Stimulated activated CD4-positive, alpha-beta T cell treated with anti-CD3 and anti-CD28 coated beads, Interleukin-12 subunit alpha, Interleukin-12 subunit beta, amount 100 ng/mL, for 24 hours (primary cell): ENCODE data around the gene GPRC5C.
"Not testable (repeated sequence)": the region's sequence is repeated elsewhere in the genome, so short reads cannot be mapped to it uniquely, and the experiment has no call there.

Experiments used
- DNase-seq, 2 experiments: peaks; one replicate each; pipeline ENCODE4 v3.0.0-alpha.2; 2020; ENCODE audit warnings: low read depth in 2 of 2

The GPRC5C gene

GRCh38 chr17:74431568-74432423 is at the start of gene GPRC5C:
Gene GPRC5C, plus strand, starts transcription at chr17:74432088. Its CDS starts 7,689 bp downstream, at chr17:74439777.
- DNase-seq, result peak in 1 of 2 experiments; percentile 61

- no peak for DNase-seq
Observed at GRCh38 chr17:74383141-74383540, 48.7 kb upstream of the GPRC5C start.

GRCh38 chr17:74385201-74385600 is 46.7 kb upstream of the GPRC5C start:
- DNase-seq, result no peak

GRCh38 chr17:74386386-74386785 is 45.5 kb upstream of the GPRC5C start:
- DNase-seq, result no peak

GRCh38 chr17:74387365-74388218 is 44.3 kb upstream of the GPRC5C start:
- no peak for DNase-seq

- no peak for DNase-seq
Observed at GRCh38 chr17:74389084-74389753, 42.7 kb upstream of the GPRC5C start.

GRCh38 chr17:74389937-74390679 is 41.8 kb upstream of the GPRC5C start:
- DNase-seq, result no peak

- no peak for DNase-seq
Observed at GRCh38 chr17:74390680-74391653, 40.9 kb upstream of the GPRC5C start.

- DNase-seq, result no peak
Observed at GRCh38 chr17:74391771-74392170, 40.1 kb upstream of the GPRC5C start.

GRCh38 chr17:74392848-74393247 is 39.0 kb upstream of the GPRC5C start:
- no peak for DNase-seq

GRCh38 chr17:74393346-74393942 is 38.4 kb upstream of the GPRC5C start:
- no peak for DNase-seq

GRCh38 chr17:74394275-74394950 is 37.5 kb upstream of the GPRC5C start:
- DNase-seq, result no peak

- no peak for DNase-seq
Observed at GRCh38 chr17:74394977-74395376, 36.9 kb upstream of the GPRC5C start.

GRCh38 chr17:74396567-74396966 is 35.3 kb upstream of the GPRC5C start:
- no peak for DNase-seq

GRCh38 chr17:74402048-74402447 is 29.8 kb upstream of the GPRC5C start:
- no peak for DNase-seq

GRCh38 chr17:74403512-74404137 is 28.3 kb upstream of the GPRC5C start:
- DNase-seq, result no peak

- DNase-seq, result no peak
Observed at GRCh38 chr17:74404218-74404617, 27.7 kb upstream of the GPRC5C start.

GRCh38 chr17:74404789-74405188 is 27.1 kb upstream of the GPRC5C start:
- DNase-seq, result no peak

GRCh38 chr17:74405311-74405710 is 26.6 kb upstream of the GPRC5C start:
- not testable (repeated sequence) for DNase-seq
